Measurements from ENCODE around the gene RGP1.

RGP1 gene

DNA sequence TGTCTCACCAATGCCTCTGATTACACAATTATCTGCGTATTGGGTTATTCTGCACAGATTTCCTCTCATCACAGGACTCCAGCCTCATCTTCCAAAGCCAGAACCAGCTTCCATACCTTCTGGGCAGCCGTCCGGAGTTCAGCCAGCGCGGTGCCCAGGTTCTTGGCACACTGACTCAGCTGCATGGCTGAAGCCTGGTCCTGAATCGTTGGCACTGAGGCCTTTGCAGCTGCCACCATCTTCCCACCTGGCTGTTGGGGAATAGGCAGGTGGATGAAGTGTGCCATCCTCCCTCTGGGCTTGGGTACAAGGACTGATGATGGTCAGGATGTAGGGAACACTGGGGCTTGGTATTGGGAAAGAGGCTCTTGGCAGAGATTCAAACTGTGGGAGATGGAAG lies 35.0 kb upstream of the RGP1 start:
- Histone ChIP-seq H3K4me1 (ENCODE audit: insufficient read depth, poor library complexity, severe bottlenecking) (no peaks in the 10 kb centered on the region), H3K9me3 (ENCODE audit: severe bottlenecking) (no peaks in the 10 kb centered on the region), H3K27me3 (ENCODE audit: insufficient read depth, poor library complexity, severe bottlenecking) (no peaks in the 10 kb centered on the region), H3K27ac (ENCODE audit: poor library complexity, severe bottlenecking) (no peak overlapping the region), H3K36me3 (ENCODE audit: low read depth) (peaks cover 88% of the 10 kb centered on the region), H3K4me3 (ENCODE audit: severe bottlenecking) (no peak overlapping the region)
- DNase-seq (ENCODE audit: low spot score) (no peak), ATAC-seq (ENCODE audit: low read depth) (no peak)
- TF ChIP-seq, protein P1, sequence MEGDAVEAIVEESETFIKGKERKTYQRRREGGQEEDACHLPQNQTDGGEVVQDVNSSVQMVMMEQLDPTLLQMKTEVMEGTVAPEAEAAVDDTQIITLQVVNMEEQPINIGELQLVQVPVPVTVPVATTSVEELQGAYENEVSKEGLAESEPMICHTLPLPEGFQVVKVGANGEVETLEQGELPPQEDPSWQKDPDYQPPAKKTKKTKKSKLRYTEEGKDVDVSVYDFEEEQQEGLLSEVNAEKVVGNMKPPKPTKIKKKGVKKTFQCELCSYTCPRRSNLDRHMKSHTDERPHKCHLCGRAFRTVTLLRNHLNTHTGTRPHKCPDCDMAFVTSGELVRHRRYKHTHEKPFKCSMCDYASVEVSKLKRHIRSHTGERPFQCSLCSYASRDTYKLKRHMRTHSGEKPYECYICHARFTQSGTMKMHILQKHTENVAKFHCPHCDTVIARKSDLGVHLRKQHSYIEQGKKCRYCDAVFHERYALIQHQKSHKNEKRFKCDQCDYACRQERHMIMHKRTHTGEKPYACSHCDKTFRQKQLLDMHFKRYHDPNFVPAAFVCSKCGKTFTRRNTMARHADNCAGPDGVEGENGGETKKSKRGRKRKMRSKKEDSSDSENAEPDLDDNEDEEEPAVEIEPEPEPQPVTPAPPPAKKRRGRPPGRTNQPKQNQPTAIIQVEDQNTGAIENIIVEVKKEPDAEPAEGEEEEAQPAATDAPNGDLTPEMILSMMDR (IDR thresholded peaks at IDR 0.05; ENCODE audit: poor library complexity, severe bottlenecking), result no peak

DNA sequence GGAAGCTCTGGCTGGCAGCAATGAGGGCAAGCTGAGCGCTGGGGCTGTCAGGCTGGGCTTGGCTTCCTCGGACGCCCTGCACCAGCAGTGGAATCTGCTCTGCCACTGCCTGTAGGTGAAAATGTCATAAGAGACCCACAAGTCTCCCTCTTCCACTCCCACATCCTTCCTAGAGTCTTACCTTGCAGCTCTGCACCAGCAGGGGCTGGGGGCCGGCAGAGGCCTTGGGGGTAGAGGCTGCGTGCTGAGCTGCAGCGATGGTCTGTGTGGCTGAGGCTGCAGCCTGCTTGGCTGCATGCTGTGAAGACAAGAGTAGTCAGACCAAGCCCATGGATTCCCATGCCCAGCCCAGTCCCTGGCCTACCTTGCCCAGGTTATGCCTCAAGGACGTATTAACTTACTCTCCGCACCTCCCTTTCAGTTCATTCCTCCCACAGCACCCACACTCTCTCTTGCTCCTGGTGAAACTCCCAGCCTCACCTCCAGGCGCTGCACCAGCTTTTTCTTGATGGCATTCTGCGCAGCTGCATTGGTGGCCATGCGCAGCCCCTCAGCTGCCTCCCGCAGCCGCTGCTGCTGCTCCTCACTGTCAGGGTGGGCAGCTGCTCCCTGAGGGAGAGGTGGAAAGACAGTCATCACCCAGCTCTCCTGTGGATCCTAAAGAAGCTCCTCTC lies 34.4 kb upstream of the RGP1 start:
- Histone ChIP-seq H3K4me3 (ENCODE audit: severe bottlenecking) (no peak overlapping the region), H3K4me1 (ENCODE audit: insufficient read depth, poor library complexity, severe bottlenecking) (no peaks in the 10 kb centered on the region), H3K9me3 (ENCODE audit: severe bottlenecking) (no peaks in the 10 kb centered on the region), H3K27ac (ENCODE audit: poor library complexity, severe bottlenecking) (no peak overlapping the region), H3K36me3 (ENCODE audit: low read depth) (peaks cover 89% of the 10 kb centered on the region), H3K27me3 (ENCODE audit: insufficient read depth, poor library complexity, severe bottlenecking) (no peaks in the 10 kb centered on the region)
- ATAC-seq (ENCODE audit: low read depth), result no peak
- TF ChIP-seq, protein P1 (IDR thresholded peaks at IDR 0.05; ENCODE audit: poor library complexity, severe bottlenecking), result no peak
- no peak for DNase-seq (ENCODE audit: low spot score)

DNA sequence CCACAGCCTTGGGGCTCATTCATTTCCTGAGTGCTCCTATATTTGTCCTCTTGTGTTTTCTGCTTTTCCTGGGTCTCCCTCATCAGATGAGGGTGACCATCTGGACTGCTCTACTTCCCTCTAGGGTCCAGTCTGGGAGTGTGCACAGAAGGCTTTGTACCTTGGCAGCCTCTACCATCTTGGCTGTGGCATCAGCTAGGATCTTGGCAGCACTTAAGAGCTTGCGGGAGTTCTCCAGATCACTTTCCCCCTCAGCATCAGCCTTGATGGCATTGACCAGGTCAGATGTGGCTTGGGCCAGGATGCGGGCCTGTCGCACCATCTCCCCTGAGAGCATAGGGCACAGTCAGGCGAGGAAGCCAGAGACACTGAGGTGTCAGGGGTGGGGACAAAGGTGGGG lies 32.9 kb upstream of the RGP1 start:
- no peak overlapping the region for H3K27ac ChIP-seq (ENCODE audit: poor library complexity, severe bottlenecking)
- no peak overlapping the region for H3K4me3 ChIP-seq (ENCODE audit: severe bottlenecking)
- no peaks in the 10 kb centered on the region for H3K4me1 ChIP-seq (ENCODE audit: insufficient read depth, poor library complexity, severe bottlenecking)
- TF ChIP-seq, protein P1 (IDR thresholded peaks at IDR 0.05; ENCODE audit: poor library complexity, severe bottlenecking), result no peak
- no peak for DNase-seq (ENCODE audit: low spot score)
- H3K9me3 ChIP-seq (ENCODE audit: severe bottlenecking), result no peaks in the 10 kb centered on the region
- H3K27me3 ChIP-seq (ENCODE audit: insufficient read depth, poor library complexity, severe bottlenecking), result no peaks in the 10 kb centered on the region
- no peak for ATAC-seq (ENCODE audit: low read depth)
- H3K36me3 ChIP-seq (ENCODE audit: low read depth), result peaks cover 93% of the 10 kb centered on the region

DNA sequence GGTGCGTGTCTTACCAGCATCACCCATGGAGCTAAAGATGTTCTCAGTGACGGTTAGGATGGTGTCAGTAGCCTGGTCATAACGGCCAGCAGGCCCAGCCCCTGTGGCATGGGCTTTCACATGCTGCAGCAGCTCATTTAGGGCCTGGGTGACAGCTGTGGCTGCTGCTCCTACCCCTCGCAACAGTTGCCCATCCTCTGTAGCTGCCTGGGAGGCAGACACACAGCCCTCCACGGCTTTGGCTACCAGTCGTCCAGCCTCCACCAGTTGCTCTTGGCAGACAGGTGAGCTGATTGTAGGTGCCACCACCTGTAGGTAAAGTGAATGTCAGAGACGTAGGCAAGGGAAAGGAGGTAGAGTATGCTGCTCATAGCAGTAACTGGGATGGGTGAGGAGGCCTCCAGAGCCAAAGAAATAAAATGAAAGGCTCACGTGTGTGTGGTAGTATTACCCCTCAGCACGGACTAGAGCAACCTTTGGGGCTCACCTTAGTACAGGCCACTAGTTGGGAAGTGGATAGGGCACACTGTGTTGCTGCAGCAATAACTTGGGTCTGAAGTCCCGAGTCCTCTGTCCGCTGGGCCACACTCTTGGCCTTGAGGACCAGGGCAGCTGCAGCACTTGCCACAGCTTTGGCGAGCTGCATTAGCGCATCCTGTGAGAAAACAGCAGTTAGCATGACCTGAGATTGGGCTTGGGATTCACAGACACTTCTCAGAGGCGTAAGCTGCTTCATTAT lies 31.8 kb upstream of the RGP1 start:
- H3K4me1 ChIP-seq (ENCODE audit: insufficient read depth, poor library complexity, severe bottlenecking), result no peaks in the 10 kb centered on the region
- TF ChIP-seq, protein P1 (IDR thresholded peaks at IDR 0.05; ENCODE audit: poor library complexity, severe bottlenecking), result no peak
- DNase-seq (ENCODE audit: low spot score) (no peak), ATAC-seq (ENCODE audit: low read depth) (no peak)
- H3K27ac ChIP-seq (ENCODE audit: poor library complexity, severe bottlenecking), result no peak overlapping the region
- H3K36me3 ChIP-seq (ENCODE audit: low read depth), result peaks cover 93% of the 10 kb centered on the region
- H3K27me3 ChIP-seq (ENCODE audit: insufficient read depth, poor library complexity, severe bottlenecking), result no peaks in the 10 kb centered on the region
- no peaks in the 10 kb centered on the region for H3K9me3 ChIP-seq (ENCODE audit: severe bottlenecking)
- no peak overlapping the region for H3K4me3 ChIP-seq (ENCODE audit: severe bottlenecking)
